HG03558 (cell line): ENCODE measurements around the gene ESPNL.
"Not testable (repeated sequence)": the region's sequence is repeated elsewhere in the genome, so short reads cannot be mapped to it uniquely, and the experiment has no call there.

ENCODE experiments used
- ATAC-seq: cut with Tn5 transposase; IDR thresholded peaks from one replicate; pipeline ENCODE4 v1.9.1; 2021; ENCODE audit warnings: moderate number of reproducible peaks; ENCODE audit not compliant: unreplicated experiment; ENCODE audit errors: extremely low read depth

ESPNL gene

GRCh38 chr2:238167761-238168160, 67.6 kb downstream of the ESPNL start:
- no peak for ATAC-seq

DNA sequence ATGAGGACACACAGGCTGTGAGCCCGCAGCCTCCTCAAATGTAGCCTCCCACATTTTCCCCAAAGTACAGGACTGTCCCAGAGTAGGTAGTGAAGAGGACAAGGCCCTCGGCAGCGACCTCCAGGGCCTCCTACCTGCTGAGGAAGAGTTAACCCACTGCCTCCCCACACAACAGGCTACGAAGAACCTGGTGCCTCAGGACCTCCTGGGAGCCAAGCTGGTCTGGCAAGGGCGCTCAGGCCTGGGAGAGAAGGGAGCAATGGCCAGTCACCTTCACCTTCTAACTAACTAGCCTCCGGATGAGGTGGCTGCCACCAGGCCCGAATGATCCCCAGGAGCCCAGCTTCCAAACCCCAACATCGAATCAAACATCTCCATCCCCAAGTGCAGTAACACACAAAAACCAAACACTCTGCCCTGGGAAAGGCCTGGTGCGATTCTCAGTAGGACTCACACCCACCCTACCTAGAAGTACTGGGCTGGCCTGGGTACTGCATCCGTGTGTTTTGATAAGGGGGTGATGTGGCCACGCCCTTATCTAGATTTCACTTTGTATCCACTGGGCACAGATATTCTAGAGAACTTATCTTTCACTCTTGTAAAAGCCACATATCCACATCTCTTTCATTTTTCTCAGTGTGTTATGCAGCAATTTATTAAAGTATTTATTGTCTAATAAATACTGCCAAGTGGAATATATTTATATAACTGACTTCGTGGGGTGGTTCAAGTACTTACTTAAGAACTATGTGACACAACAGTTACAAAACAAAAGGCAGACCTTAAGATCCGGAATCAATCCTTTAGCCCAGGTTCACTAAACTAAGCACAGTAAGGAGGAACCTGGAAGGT, 68.3 kb downstream of the ESPNL start:
- no peak for ATAC-seq

DNA sequence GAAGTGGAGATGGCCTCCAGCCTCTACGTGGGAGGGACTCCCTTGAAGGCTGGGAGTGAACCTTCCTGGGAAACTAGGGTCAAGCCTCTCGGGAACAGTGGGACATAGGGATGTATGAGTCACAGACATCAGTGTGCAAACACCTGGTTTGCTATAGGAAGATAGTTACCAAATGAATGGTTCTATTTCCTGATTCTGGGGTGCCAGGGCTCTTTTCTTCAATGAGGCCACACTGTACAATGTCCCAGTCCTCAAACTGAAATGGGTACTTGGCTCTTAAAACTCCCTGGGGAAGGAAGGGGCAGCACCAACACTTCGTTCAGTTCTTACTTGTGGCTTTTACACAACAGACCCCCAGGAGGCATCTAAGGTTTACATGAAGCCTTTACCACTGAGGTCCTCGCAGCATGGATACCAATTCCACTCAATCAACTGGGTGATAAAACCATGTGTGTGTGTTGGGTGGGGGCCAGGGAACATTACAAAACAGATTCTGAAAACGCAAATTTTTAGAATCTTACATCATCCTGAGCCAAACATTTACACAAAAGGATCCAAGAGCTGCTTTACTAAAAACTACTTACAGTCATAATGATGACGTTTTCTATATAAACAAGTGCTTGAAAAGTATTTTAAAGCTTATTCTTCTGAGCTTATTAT, 69.0 kb downstream of the ESPNL start:
- no peak for ATAC-seq

- no peak for ATAC-seq
Measured at GRCh38 chr2:238169708-238170251, 69.6 kb downstream of the ESPNL start.

DNA sequence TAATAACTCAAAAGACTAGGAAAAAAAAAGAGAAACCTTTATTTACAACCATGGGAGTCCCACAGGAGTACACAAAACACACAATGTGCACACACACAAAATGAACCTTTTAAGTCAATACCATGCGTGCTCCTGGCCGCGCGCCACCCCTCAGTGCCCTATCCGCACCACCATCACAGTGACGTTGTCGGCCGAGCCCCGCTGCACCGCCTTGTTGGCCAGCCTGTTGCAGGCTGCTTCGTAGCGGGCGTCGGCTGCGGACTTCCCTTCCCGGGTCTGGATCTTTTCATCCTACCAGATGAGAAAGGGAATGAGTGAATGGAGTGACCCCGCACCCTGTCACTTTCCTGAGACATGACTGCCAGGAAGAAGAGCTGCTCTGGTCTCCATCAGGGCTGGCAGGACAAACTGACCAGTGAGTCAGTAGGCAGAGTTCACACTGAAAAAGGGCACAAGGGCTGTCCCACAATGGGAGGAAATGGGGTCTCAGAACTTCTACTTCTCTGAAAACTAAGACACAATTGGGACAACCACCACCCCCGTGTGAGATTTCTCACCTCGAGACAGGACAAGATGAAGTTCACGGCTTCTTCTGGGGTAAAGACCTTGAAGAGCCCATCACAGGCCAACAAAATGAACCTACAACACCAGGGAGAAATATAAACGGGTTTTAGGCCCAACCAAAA, 70.4 kb downstream of the ESPNL start:
- ATAC-seq: no peak

DNA sequence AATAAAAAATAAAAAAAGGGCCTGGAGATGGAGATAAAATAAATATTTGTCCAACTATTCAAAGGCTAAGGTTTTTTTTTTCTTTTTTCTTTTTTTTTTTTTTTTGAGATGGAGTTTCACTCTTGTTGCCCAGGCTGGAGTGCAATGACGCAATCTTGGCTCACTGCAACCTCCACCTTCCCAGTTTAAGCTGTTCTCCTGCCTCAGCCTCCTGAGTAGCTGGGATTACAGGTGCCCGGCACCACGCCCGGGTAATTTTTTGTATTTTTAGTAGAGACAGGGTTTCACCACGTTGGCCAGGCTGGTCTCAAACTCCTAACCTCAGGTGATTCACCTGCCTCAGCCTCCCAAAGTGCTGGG, 70.9 kb downstream of the ESPNL start:
- not testable (repeated sequence) for ATAC-seq

GRCh38 chr2:238171575-238172187, 71.5 kb downstream of the ESPNL start:
- no peak for ATAC-seq

GRCh38 chr2:238172439-238172838, 72.3 kb downstream of the ESPNL start:
- no peak for ATAC-seq

GRCh38 chr2:238173692-238174091, 73.6 kb downstream of the ESPNL start:
- ATAC-seq: no peak

DNA sequence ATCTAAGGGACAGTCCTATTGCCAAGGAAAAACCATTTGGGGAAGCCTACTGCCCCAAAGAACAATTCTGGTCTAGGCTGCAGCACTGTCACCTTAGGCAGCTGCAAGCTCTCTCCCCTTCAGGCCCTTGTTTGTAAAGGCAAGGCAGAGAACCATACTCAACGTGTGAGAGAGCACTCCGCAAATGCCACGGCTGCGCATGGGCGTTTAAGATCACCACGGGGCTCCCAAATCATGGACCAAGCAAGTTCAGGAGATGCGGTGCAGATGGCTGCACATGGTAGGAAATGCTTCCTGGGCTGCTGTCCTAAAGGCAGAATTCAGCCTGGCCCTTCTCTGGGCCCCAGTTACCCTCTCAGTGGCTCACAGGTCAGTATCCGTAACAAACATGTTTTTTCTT, 74.2 kb downstream of the ESPNL start:
- ATAC-seq: no peak

- no peak for ATAC-seq
Measured at GRCh38 chr2:238174701-238175100, 74.6 kb downstream of the ESPNL start.

GRCh38 chr2:238176613-238177012, 76.5 kb downstream of the ESPNL start:
- ATAC-seq: no peak

DNA sequence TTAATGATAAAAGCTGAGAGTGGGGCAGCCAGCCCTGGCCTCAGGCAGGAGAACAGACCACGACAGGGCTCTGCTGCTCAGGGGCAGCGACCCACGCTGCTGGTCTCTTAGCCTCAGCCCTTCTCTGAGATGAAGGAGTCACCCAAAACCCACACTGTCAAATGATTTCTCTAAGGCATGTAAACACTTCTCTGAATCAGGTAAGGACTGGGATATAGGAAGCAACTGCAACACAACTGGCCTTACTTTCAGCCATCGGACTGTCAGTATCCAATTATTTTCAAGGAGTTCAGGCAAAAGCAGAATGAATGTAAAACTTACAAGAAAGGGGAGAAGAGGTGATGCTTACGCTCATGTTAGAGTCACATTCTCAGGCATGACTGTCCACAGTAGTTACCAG, 80.4 kb downstream of the ESPNL start:
- ATAC-seq: no peak

DNA sequence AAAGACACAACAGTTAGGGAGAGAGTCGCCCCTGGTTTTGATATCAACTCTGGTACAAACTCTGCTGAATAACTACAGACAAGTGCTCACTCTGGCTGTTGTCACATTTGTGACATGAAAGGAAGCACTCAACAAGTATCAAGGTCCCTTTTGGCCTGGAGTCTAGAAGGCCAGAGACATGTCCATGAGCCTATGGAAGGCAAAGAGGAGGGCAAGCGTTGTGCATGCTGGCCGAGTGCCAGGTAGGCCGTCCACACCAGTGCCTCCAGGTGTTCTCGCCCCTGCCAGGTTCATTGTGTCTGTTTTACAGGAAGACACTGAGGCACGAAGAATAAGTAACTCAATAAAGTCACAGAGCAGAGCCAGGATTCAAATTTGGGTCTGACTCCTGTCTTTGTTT, 82.2 kb downstream of the ESPNL start:
- ATAC-seq: no peak
